Thoracic aorta (tissue), 2 donors: ENCODE data around the gene CYB5R4. TPM values are rescaled to one million over a fixed set of nuclear protein-coding genes. Genes with fewer than 3 reads are reported as not detected.
"Not testable (repeated sequence)": the region's sequence is repeated elsewhere in the genome, so short reads cannot be mapped to it uniquely, and the experiment has no call there.

Experiments used
- ATAC-seq: fragments of 150-250 bp; one replicate; pipeline ENCODE4 v1.8.0; 2017; ENCODE audit warnings: low read depth; ENCODE audit not compliant: insufficient number of reproducible peaks, low FRiP score
- DNase-seq: peaks from one replicate; pipeline ENCODE4 v3.0.0-alpha.2; 2020; ENCODE audit warnings: low spot score
- H3K27ac ChIP-seq, 2 donors: fragments of 200-600 bp; sonication (generic); 1 replicate in 1 of 2; 2 replicates in 1 of 2; pipeline ENCODE4 v1.5.1; 2016; ENCODE audit warnings: mild to moderate bottlenecking in 2 of 2, moderate library complexity in 2 of 2
- H3K27me3 ChIP-seq: fragments of 200-600 bp; sonication (generic); replicated peaks from 2 replicates; pipeline ENCODE4 v1.6.0; 2016; ENCODE audit warnings: mild to moderate bottlenecking; ENCODE audit not compliant: insufficient read depth
- H3K36me3 ChIP-seq: fragments of 200-600 bp; sonication (generic); one replicate; pipeline ENCODE4 v1.5.1; 2016
- H3K4me1 ChIP-seq, 2 donors: fragments of 200-600 bp; sonication (generic); 1 replicate in 1 of 2; 2 replicates in 1 of 2; pipeline versions ENCODE4 v1.5.1 to v1.6.0; 2016; ENCODE audit warnings: low read depth in 2 of 2, mild to moderate bottlenecking in 1 of 2; ENCODE audit not compliant: control insufficient read depth in 1 of 2
- H3K4me3 ChIP-seq: fragments of 200-600 bp; sonication (generic); 2 replicates; pipeline ENCODE4 v1.5.1; 2016; ENCODE audit warnings: mild to moderate bottlenecking
- H3K9me3 ChIP-seq: fragments of 200-600 bp; sonication (generic); 2 replicates; pipeline ENCODE4 v1.5.1; 2016
- CTCF ChIP-seq: fragments of 200-600 bp; sonication (generic); IDR thresholded peaks from one replicate; pipeline ENCODE4 v1.5.1; 2019; ENCODE audit warnings: antibody characterized with exemption
- total RNA-seq, 2 donors: library from RNA; depleted of rRNA; stranded (reverse); fragments of >200 nt; gene quantifications; one replicate each; pipeline versions ENCODE4 v1.1.0 to v1.2.3, GENCODE V29; 2016

The CYB5R4 gene
- total RNA-seq, 2 donors from 2014 or later, result 9.1 to 16.2 TPM

- TF ChIP-seq CTCF, result no peak
These were observed 61.8 kb downstream of the CYB5R4 start for GRCh38 chr6:83921315-83921714.

GRCh38 chr6:83927470-83927869, 68.0 kb downstream of the CYB5R4 start:
- Histone ChIP-seq H3K4me3 (no peak overlapping the region), H3K4me1 (peaks cover 4 to 8% of the 10 kb centered on the region in 2 donors), H3K27ac (no peak overlapping the region), H3K36me3 (peaks cover 8% of the 10 kb centered on the region), H3K27me3 (no peaks in the 10 kb centered on the region), H3K9me3 (no peaks in the 10 kb centered on the region)
- no peak for DNase-seq
- TF ChIP-seq CTCF, result no peak
- no peak for ATAC-seq

More at GRCh38 chr6:83921315-83921714, 61.8 kb downstream of the CYB5R4 start:
- Histone ChIP-seq H3K4me3 (no peak overlapping the region), H3K36me3 (no peaks in the 10 kb centered on the region), H3K27me3 (no peaks in the 10 kb centered on the region), H3K27ac (no peak overlapping the region), H3K9me3 (no peaks in the 10 kb centered on the region), H3K4me1 (peaks cover 0 to under 1% of the 10 kb centered on the region in 2 donors)
- ATAC-seq (no peak), DNase-seq (no peak)

DNA sequence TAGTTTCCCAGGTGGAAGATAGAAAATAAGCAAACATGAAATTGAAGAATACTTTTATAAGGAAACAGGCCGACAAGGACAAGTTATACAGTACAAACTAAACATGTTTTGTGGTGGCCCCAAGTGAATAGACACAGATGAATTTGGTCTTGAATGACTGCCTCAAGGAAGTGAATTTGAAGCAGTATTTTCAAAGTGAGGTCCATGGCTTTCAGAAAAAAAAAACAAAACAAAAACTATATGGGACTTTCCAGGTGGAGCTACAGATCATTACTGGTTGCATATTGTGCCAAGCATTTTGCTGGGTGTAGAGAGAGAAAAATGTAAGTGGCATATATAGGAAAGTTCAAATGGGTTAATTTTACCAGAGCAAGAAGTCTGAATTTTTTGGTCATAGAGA, 68.8 kb downstream of the CYB5R4 start:
- no peak overlapping the region for H3K4me3 ChIP-seq
- ATAC-seq (no peak), DNase-seq (no peak)
- H3K36me3 ChIP-seq, result peaks cover 8% of the 10 kb centered on the region
- no peaks in the 10 kb centered on the region for H3K9me3 ChIP-seq
- H3K27me3 ChIP-seq, result no peaks in the 10 kb centered on the region
- H3K27ac ChIP-seq, result no peak overlapping the region
- no peak for TF ChIP-seq CTCF
- H3K4me1 ChIP-seq, result peaks cover 4 to 8% of the 10 kb centered on the region in 2 donors

DNA sequence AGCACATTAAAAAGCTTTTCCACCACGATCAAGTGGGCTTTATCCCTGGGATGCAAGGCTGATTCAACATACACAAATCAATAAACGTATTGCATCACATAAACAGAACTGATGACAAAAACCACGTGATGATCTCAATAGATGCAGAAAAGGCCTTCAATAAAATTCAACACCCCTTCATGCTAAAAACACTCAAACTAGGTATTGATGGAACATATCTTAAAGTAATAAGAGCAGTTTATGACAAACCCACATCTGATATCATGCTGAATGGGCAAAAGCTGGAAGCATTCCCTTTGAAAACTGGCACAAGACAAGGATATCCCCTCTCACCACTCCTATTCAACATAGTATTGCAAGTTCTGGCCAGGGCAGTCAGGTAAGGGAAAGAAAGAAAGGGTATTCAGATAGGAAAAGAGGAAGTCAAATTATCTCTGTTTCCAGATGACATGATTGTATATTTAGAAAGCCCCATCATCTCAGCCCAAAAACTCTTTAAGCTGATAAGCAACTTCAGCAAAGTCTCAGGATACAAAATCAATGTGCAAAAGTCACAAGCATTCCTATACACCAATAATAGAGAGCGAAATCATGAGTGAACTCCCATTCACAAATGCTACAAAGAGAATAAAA, 86.8 kb downstream of the CYB5R4 start:
- not testable (repeated sequence) for H3K4me3 ChIP-seq

DNA sequence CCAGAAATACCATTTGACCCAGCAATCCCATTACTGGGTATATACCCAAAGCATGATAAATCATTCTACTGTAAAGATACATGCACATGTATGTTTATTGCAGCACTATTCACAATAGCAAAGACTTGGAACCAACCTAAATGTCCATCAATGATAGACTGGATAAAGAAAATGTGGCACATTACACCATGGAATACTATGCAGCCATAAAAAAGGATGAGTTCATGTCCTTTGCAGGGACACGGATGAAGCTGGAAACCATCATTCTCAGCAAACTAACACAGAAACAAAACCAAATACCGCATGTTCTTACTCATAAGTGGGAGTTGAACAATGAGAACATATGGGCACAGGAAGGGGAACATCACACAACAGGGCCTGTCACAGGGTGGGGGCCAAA, 88.5 kb downstream of the CYB5R4 start:
- not testable (repeated sequence) for H3K4me1 ChIP-seq, DNase-seq, H3K9me3 ChIP-seq, H3K27ac ChIP-seq, H3K36me3 ChIP-seq, H3K4me3 ChIP-seq, ATAC-seq, H3K27me3 ChIP-seq

More for the DNA sequence above, 86.8 kb downstream of the CYB5R4 start:
- not testable (repeated sequence) for H3K9me3 ChIP-seq, DNase-seq, H3K27ac ChIP-seq, H3K36me3 ChIP-seq, H3K27me3 ChIP-seq, H3K4me1 ChIP-seq, ATAC-seq

- DNase-seq (no peak), ATAC-seq (no peak)
- Histone ChIP-seq H3K27me3 (no peaks in the 10 kb centered on the region), H3K9me3 (no peaks in the 10 kb centered on the region), H3K27ac (no peak overlapping the region), H3K4me3 (no peak overlapping the region), H3K36me3 (no peaks in the 10 kb centered on the region), H3K4me1 (peaks cover 0 to 8% of the 10 kb centered on the region in 2 donors)
- TF ChIP-seq CTCF, result no peak
These were observed 89.4 kb downstream of the CYB5R4 start for GRCh38 chr6:83948851-83949250.

DNA sequence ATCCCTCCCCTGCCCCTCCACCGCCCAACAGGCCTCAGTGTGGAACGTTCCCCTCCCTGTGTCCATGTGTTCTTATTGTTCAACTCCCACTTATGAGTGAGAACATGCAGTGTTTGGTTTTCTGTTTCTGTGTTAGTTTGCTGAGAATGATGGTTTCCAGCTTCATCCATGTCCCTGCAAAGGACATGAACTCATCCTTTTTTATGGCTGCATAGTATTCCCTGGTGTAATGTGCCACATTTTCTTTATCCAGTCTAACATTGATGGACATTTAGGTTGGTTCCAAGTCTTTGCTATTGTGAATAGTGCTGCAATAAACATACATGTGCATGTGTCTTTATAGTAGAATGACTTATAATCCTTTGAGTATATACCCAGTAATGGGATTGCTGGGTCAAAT, 91.9 kb downstream of the CYB5R4 start:
- H3K36me3 ChIP-seq, ATAC-seq, DNase-seq, H3K27ac ChIP-seq, H3K27me3 ChIP-seq, H3K4me3 ChIP-seq, H3K9me3 ChIP-seq, H3K4me1 ChIP-seq: not testable (repeated sequence)
